ENCODE measurements around the gene GNG4.
"Not testable (repeated sequence)": the region's sequence is repeated elsewhere in the genome, so short reads cannot be mapped to it uniquely, and the experiment has no call there.

Gene GNG4

GRCh38 chr1:235573880-235574279 lies 75.7 kb downstream of the GNG4 start:
- no peak overlapping the region for H3K27ac ChIP-seq (ENCODE audit: low read depth, low read length)
- H4K91ac ChIP-seq (ENCODE audit: low read depth, low read length): no peak overlapping the region
- H3K23ac ChIP-seq (ENCODE audit: low read length): no peak overlapping the region
- no peak overlapping the region for H4K12ac ChIP-seq (ENCODE audit: low read depth, low read length)
- H3K79me1 ChIP-seq (ENCODE audit: low read length): no peaks in the 10 kb centered on the region
- no peak for DNase-seq
- H2AFZ ChIP-seq (ENCODE audit: insufficient read depth, low read length, poor library complexity): no peak overlapping the region
- H3K27me3 ChIP-seq (ENCODE audit: insufficient read depth, low read length): no peaks in the 10 kb centered on the region
- no peak overlapping the region for H2BK5ac ChIP-seq (ENCODE audit: low read depth, low read length, poor library complexity)
- no peak overlapping the region for H2BK12ac ChIP-seq (ENCODE audit: low read length)
- no peak overlapping the region for H3K4me3 ChIP-seq (ENCODE audit: low read depth, low read length)
- H3K36me3 ChIP-seq (ENCODE audit: control insufficient read depth in 1 of 2, insufficient read depth in 2 of 2, low read length in 2 of 2): no peaks in the 10 kb centered on the region
- no peak overlapping the region for H2BK120ac ChIP-seq (ENCODE audit: insufficient read depth, low read length, poor library complexity)
- no CpG with 5 or more reads among the region's 2 CpGs for WGBS (ENCODE audit: extremely low coverage, insufficient coverage, insufficient read length)
- H3K9ac ChIP-seq (ENCODE audit: low read length): no peak overlapping the region
- H3K4me2 ChIP-seq (ENCODE audit: low read length): no peak overlapping the region
- no peaks in the 10 kb centered on the region for H3K9me3 ChIP-seq (ENCODE audit: insufficient read depth, low read depth, low read length)
- no peaks in the 10 kb centered on the region for H3K79me2 ChIP-seq (ENCODE audit: control insufficient read depth, insufficient read depth, low read length, poor library complexity)
- no peak overlapping the region for H3K14ac ChIP-seq (ENCODE audit: low read length)
- no peak overlapping the region for H3K4ac ChIP-seq (ENCODE audit: low read depth, low read length)
- H3K4me1 ChIP-seq (ENCODE audit: control insufficient read depth in 1 of 2, insufficient read depth in 2 of 2, low read length in 2 of 2): no peaks in the 10 kb centered on the region
- no peak overlapping the region for H2AK5ac ChIP-seq (ENCODE audit: low read length)
- no peak overlapping the region for H3K18ac ChIP-seq (ENCODE audit: low read length)
- H4K8ac ChIP-seq (ENCODE audit: low read depth, low read length): no peak overlapping the region

DNA sequence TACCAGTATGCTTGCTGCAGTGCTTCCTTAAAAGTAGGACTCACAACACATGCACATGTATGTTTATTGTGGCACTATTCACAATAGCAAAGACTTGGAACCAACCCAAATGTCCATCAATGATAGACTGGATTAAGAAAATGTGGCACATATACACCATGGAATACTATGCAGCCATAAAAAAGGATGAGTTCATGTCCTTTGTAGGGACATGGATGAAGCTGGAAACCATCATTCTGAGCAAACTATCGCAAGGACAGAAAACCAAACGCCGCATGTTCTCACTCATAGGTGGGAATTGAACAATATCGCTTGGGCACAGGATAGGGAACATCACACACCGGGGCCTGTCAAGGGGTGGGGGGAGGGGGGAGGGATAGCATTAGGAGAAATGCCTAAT lies 76.6 kb downstream of the GNG4 start:
- not testable (repeated sequence) for H3K9ac ChIP-seq (ENCODE audit: low read length); H2BK12ac ChIP-seq (ENCODE audit: low read length); H3K4me2 ChIP-seq (ENCODE audit: low read length); H4K91ac ChIP-seq (ENCODE audit: low read depth, low read length); H3K4ac ChIP-seq (ENCODE audit: low read depth, low read length); H3K14ac ChIP-seq (ENCODE audit: low read length); H3K18ac ChIP-seq (ENCODE audit: low read length); H3K9me3 ChIP-seq (ENCODE audit: insufficient read depth, low read depth, low read length); H2BK120ac ChIP-seq (ENCODE audit: insufficient read depth, low read length, poor library complexity); H3K79me1 ChIP-seq (ENCODE audit: low read length); H3K27me3 ChIP-seq (ENCODE audit: insufficient read depth, low read length); H4K8ac ChIP-seq (ENCODE audit: low read depth, low read length); H3K4me3 ChIP-seq (ENCODE audit: low read depth, low read length); H4K12ac ChIP-seq (ENCODE audit: low read depth, low read length); H3K23ac ChIP-seq (ENCODE audit: low read length); H2BK5ac ChIP-seq (ENCODE audit: low read depth, low read length, poor library complexity); H2AK5ac ChIP-seq (ENCODE audit: low read length); H3K36me3 ChIP-seq (ENCODE audit: control insufficient read depth in 1 of 2, insufficient read depth in 2 of 2, low read length in 2 of 2); H3K79me2 ChIP-seq (ENCODE audit: control insufficient read depth, insufficient read depth, low read length, poor library complexity); H2AFZ ChIP-seq (ENCODE audit: insufficient read depth, low read length, poor library complexity); H3K27ac ChIP-seq (ENCODE audit: low read depth, low read length); H3K4me1 ChIP-seq (ENCODE audit: control insufficient read depth in 1 of 2, insufficient read depth in 2 of 2, low read length in 2 of 2); DNase-seq
- WGBS (ENCODE audit: extremely low coverage, insufficient coverage, insufficient read length): no CpG with 5 or more reads among the region's 5 CpGs

DNA sequence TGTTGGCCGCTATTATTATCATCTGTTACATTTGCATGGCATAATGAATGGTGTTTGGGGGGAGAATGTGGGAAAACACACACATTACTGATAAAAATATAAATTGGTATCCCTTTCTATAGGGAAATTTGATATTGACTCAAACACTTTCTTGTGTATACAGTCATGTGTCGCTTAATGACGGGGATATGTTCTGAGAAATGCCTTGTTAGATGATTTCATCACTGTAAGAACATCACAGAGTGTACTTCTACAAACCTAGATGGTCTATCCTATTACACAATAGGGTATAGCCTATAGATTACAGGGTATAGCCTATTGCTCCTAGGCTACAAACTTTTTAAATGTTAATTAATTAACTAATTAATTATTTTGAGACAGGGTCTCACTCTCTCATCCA lies 78.1 kb downstream of the GNG4 start:
- Histone ChIP-seq H4K12ac (ENCODE audit: low read depth, low read length) (no peak overlapping the region), H4K91ac (ENCODE audit: low read depth, low read length) (no peak overlapping the region), H3K23ac (ENCODE audit: low read length) (no peak overlapping the region), H3K9me3 (ENCODE audit: insufficient read depth, low read depth, low read length) (no peaks in the 10 kb centered on the region), H3K36me3 (ENCODE audit: control insufficient read depth in 1 of 2, insufficient read depth in 2 of 2, low read length in 2 of 2) (no peaks in the 10 kb centered on the region), H3K18ac (ENCODE audit: low read length) (no peak overlapping the region), H4K8ac (ENCODE audit: low read depth, low read length) (no peak overlapping the region), H3K9ac (ENCODE audit: low read length) (no peak overlapping the region), H3K4me3 (ENCODE audit: low read depth, low read length) (no peak overlapping the region), H3K4ac (ENCODE audit: low read depth, low read length) (no peak overlapping the region), H3K27ac (ENCODE audit: low read depth, low read length) (no peak overlapping the region), H3K79me2 (ENCODE audit: control insufficient read depth, insufficient read depth, low read length, poor library complexity) (no peaks in the 10 kb centered on the region), H2AFZ (ENCODE audit: insufficient read depth, low read length, poor library complexity) (no peak overlapping the region), H2BK5ac (ENCODE audit: low read depth, low read length, poor library complexity) (no peak overlapping the region), H3K79me1 (ENCODE audit: low read length) (no peaks in the 10 kb centered on the region), H2AK5ac (ENCODE audit: low read length) (no peak overlapping the region), H3K14ac (ENCODE audit: low read length) (no peak overlapping the region), H2BK120ac (ENCODE audit: insufficient read depth, low read length, poor library complexity) (no peak overlapping the region), H2BK12ac (ENCODE audit: low read length) (no peak overlapping the region), H3K27me3 (ENCODE audit: insufficient read depth, low read length) (no peaks in the 10 kb centered on the region), H3K4me2 (ENCODE audit: low read length) (no peak overlapping the region), H3K4me1 (ENCODE audit: control insufficient read depth in 1 of 2, insufficient read depth in 2 of 2, low read length in 2 of 2) (no peaks in the 10 kb centered on the region)
- DNase-seq: no peak
- no CpG with 5 or more reads among the region's 3 CpGs for WGBS (ENCODE audit: extremely low coverage, insufficient coverage, insufficient read length)

GRCh38 chr1:235567812-235568503 lies 81.6 kb downstream of the GNG4 start:
- Histone ChIP-seq H3K23ac (ENCODE audit: low read length) (no peak overlapping the region), H3K4me2 (ENCODE audit: low read length) (no peak overlapping the region), H3K4ac (ENCODE audit: low read depth, low read length) (no peak overlapping the region), H3K79me1 (ENCODE audit: low read length) (no peaks in the 10 kb centered on the region), H3K4me1 (ENCODE audit: control insufficient read depth in 1 of 2, insufficient read depth in 2 of 2, low read length in 2 of 2) (no peaks in the 10 kb centered on the region), H2BK120ac (ENCODE audit: insufficient read depth, low read length, poor library complexity) (no peak overlapping the region), H4K8ac (ENCODE audit: low read depth, low read length) (no peak overlapping the region), H3K27ac (ENCODE audit: low read depth, low read length) (no peak overlapping the region), H3K4me3 (ENCODE audit: low read depth, low read length) (no peak overlapping the region), H2AK5ac (ENCODE audit: low read length) (no peak overlapping the region), H3K18ac (ENCODE audit: low read length) (no peak overlapping the region), H3K79me2 (ENCODE audit: control insufficient read depth, insufficient read depth, low read length, poor library complexity) (no peaks in the 10 kb centered on the region), H2AFZ (ENCODE audit: insufficient read depth, low read length, poor library complexity) (no peak overlapping the region), H4K91ac (ENCODE audit: low read depth, low read length) (no peak overlapping the region), H4K12ac (ENCODE audit: low read depth, low read length) (no peak overlapping the region), H3K36me3 (ENCODE audit: control insufficient read depth in 1 of 2, insufficient read depth in 2 of 2, low read length in 2 of 2) (no peaks in the 10 kb centered on the region), H2BK12ac (ENCODE audit: low read length) (no peak overlapping the region), H3K9me3 (ENCODE audit: insufficient read depth, low read depth, low read length) (no peaks in the 10 kb centered on the region), H2BK5ac (ENCODE audit: low read depth, low read length, poor library complexity) (no peak overlapping the region), H3K9ac (ENCODE audit: low read length) (no peak overlapping the region), H3K14ac (ENCODE audit: low read length) (no peak overlapping the region), H3K27me3 (ENCODE audit: insufficient read depth, low read length) (no peaks in the 10 kb centered on the region)
- no peak for DNase-seq
- no CpG with 5 or more reads among the region's 7 CpGs for WGBS (ENCODE audit: extremely low coverage, insufficient coverage, insufficient read length)
